Neural cell (in vitro differentiated cells): ENCODE measurements around the gene MYO5C. TPM values are rescaled to one million over a fixed set of nuclear protein-coding genes. Genes with fewer than 3 reads are reported as not detected.

Experiments used
- H2AFZ ChIP-seq: fragments of 200-600, 300-800 bp; sonication (generic), shearing (Covaris generic); 2 replicates; pipeline ENCODE4 v1.6.0; 2014; ENCODE audit warnings: low read depth, mild to moderate bottlenecking, antibody characterized with exemption, low read length, moderate library complexity
- H3F3A ChIP-seq: fragments of 200-600 bp; shearing (Covaris generic); 2 replicates; pipeline ENCODE4 v1.6.1; 2016; ENCODE audit warnings: mild to moderate bottlenecking, moderate library complexity, mixed read lengths, antibody characterized with exemption, low read length; ENCODE audit not compliant: insufficient read depth, poor library complexity, severe bottlenecking
- H3K27ac ChIP-seq: fragments of 200-600, 300-800 bp; sonication (generic), shearing (Covaris generic); 2 replicates; pipeline ENCODE4 v1.5.1; 2014; ENCODE audit warnings: mild to moderate bottlenecking, low read length, moderate library complexity
- H3K27me3 ChIP-seq: fragments of 300-800, 200-600 bp; sonication (generic), shearing (Covaris generic); 2 replicates; pipeline ENCODE4 v1.6.0; 2014; ENCODE audit warnings: mild to moderate bottlenecking, low read depth, low read length, moderate library complexity; ENCODE audit not compliant: insufficient read depth
- H3K36me3 ChIP-seq: fragments of 300-800, 200-600 bp; sonication (generic), shearing (Covaris generic); 2 replicates; pipeline ENCODE4 v1.5.1; 2014; ENCODE audit warnings: mild to moderate bottlenecking, antibody characterized with exemption, low read length, moderate library complexity; ENCODE audit not compliant: insufficient read depth
- H3K4me2 ChIP-seq: fragments of 300-800, 200-600 bp; sonication (generic), shearing (Covaris generic); 2 replicates; pipeline ENCODE4 v1.6.0; 2014; ENCODE audit warnings: mild to moderate bottlenecking, low read length
- H3K4me3 ChIP-seq: fragments of 300-800, 200-600 bp; sonication (generic), shearing (Covaris generic); 2 replicates; pipeline ENCODE4 v1.5.1; 2014; ENCODE audit warnings: mild to moderate bottlenecking, low read length, moderate library complexity
- H3K79me2 ChIP-seq: fragments of 200-600 bp; shearing (Covaris generic); replicated peaks from 2 replicates; pipeline ENCODE4 v1.6.0; 2014; ENCODE audit warnings: mild to moderate bottlenecking, low read length, moderate library complexity; ENCODE audit not compliant: insufficient read depth
- H3K9ac ChIP-seq: fragments of 300-800, 200-600 bp; sonication (generic), shearing (Covaris generic); 2 replicates; pipeline ENCODE4 v1.6.1; 2016; ENCODE audit warnings: mild to moderate bottlenecking, low read length, mixed read lengths
- H3K9me2 ChIP-seq: fragments of 200-600 bp; shearing (Covaris generic); 2 replicates; pipeline ENCODE4 v1.6.1; 2016; ENCODE audit warnings: mild to moderate bottlenecking, low read length, mixed read lengths; ENCODE audit not compliant: insufficient read depth
- H3K9me3 ChIP-seq: fragments of 200-600, 300-800 bp; sonication (generic), shearing (Covaris generic); 2 replicates; pipeline ENCODE4 v1.6.1; 2016; ENCODE audit warnings: mild to moderate bottlenecking, mixed run types, low read length, moderate library complexity, mixed read lengths
- H4K20me1 ChIP-seq: fragments of 200-600 bp; shearing (Covaris generic); 2 replicates; pipeline ENCODE4 v1.6.1; 2016; ENCODE audit warnings: mild to moderate bottlenecking, mixed run types; ENCODE audit not compliant: insufficient read depth
- CTCF ChIP-seq: fragments of 450-650 bp; IDR thresholded peaks from 2 replicates; pipeline ENCODE4 v1.5.1; 2014; ENCODE audit warnings: antibody characterized with exemption, mild to moderate bottlenecking, moderate library complexity; ENCODE audit not compliant: poor library complexity, severe bottlenecking
- EP300 ChIP-seq: fragments of 450-650 bp; conservative IDR thresholded peaks from 2 replicates; pipeline ENCODE4 v1.6.1; 2014; ENCODE audit warnings: antibody characterized with exemption, mild to moderate bottlenecking, moderate library complexity; ENCODE audit not compliant: poor library complexity, severe bottlenecking
- EZH2 ChIP-seq: fragments of 200-600, 300-800 bp; shearing (Covaris generic), sonication (generic); IDR thresholded peaks from 2 replicates; pipeline ENCODE4 v1.6.1; 2014; ENCODE audit warnings: antibody characterized with exemption, low read length, borderline replicate concordance, mild to moderate bottlenecking; ENCODE audit not compliant: insufficient read depth, poor library complexity, severe bottlenecking
- MXI1 ChIP-seq: fragments of 450-650 bp; conservative IDR thresholded peaks from 2 replicates; pipeline ENCODE4 v1.6.1; 2014; ENCODE audit warnings: antibody characterized with exemption, mild to moderate bottlenecking; ENCODE audit not compliant: poor library complexity, severe bottlenecking
- POLR2AphosphoS5 ChIP-seq: IDR thresholded peaks from 2 replicates; pipeline ENCODE4 v1.6.1; 2012
- RAD21 ChIP-seq: fragments of 450-650 bp; conservative IDR thresholded peaks from 2 replicates; pipeline ENCODE4 v1.6.1; 2014; ENCODE audit warnings: antibody characterized with exemption, mild to moderate bottlenecking, moderate library complexity
- SMC3 ChIP-seq: fragments of 450-650 bp; conservative IDR thresholded peaks from 2 replicates; pipeline ENCODE4 v1.6.1; 2014; ENCODE audit warnings: antibody characterized with exemption, mild to moderate bottlenecking, moderate library complexity; ENCODE audit not compliant: poor library complexity
- TAF1 ChIP-seq: IDR thresholded peaks from 2 replicates; pipeline ENCODE4 v1.6.1; 2012; ENCODE audit warnings: low read depth
- polyA plus RNA-seq: library from polyadenylated mRNA; depleted of rRNA; stranded (reverse); fragments of >200 nt; gene quantifications from 2 replicates; pipeline ENCODE4 v1.2.3, GENCODE V29; 2014
- TF ChIP-seq, protein P1 (sequence below): IDR thresholded peaks from 2 replicates; pipeline ENCODE4 v1.6.1; 2012; ENCODE audit warnings: borderline replicate concordance

Gene MYO5C
- polyA plus RNA-seq, 1 donor from 2014 or later, result 0.77 TPM

DNA sequence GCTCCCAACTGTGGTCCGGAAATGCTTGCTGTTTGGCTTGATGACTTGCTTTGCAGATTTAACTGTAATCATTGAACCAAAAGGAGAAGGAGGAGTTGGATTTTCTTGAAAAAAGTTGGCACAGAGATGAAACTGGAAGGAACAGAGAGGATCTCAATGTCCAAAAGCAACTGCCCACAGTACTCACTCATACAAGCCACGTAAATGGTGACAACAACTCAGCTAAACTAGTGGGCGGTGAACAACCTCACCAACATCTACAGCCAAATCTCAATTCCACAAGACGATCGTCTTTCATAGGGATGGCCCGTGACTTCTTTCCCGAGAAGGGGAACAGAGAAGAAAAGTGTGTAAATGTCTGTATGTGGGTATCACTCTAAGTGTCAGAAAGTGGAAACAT is 48.1 kb downstream of the MYO5C start:
- Histone ChIP-seq H3K9ac (no peak overlapping the region), H3K4me2 (no peak overlapping the region), H3K4me3 (no peak overlapping the region), H4K20me1 (no peaks in the 10 kb centered on the region), H3K79me2 (no peaks in the 10 kb centered on the region), H3F3A (no peaks in the 10 kb centered on the region), H3K9me3 (no peaks in the 10 kb centered on the region), H3K36me3 (no peaks in the 10 kb centered on the region), H3K27me3 (no peaks in the 10 kb centered on the region), H2AFZ (no peak overlapping the region), H3K27ac (no peak overlapping the region), H3K9me2 (no peaks in the 10 kb centered on the region)
- TF ChIP-seq TAF1, result no peak
- TF ChIP-seq EP300, result no peak
- no peak for TF ChIP-seq SMC3
- TF ChIP-seq, protein P1, sequence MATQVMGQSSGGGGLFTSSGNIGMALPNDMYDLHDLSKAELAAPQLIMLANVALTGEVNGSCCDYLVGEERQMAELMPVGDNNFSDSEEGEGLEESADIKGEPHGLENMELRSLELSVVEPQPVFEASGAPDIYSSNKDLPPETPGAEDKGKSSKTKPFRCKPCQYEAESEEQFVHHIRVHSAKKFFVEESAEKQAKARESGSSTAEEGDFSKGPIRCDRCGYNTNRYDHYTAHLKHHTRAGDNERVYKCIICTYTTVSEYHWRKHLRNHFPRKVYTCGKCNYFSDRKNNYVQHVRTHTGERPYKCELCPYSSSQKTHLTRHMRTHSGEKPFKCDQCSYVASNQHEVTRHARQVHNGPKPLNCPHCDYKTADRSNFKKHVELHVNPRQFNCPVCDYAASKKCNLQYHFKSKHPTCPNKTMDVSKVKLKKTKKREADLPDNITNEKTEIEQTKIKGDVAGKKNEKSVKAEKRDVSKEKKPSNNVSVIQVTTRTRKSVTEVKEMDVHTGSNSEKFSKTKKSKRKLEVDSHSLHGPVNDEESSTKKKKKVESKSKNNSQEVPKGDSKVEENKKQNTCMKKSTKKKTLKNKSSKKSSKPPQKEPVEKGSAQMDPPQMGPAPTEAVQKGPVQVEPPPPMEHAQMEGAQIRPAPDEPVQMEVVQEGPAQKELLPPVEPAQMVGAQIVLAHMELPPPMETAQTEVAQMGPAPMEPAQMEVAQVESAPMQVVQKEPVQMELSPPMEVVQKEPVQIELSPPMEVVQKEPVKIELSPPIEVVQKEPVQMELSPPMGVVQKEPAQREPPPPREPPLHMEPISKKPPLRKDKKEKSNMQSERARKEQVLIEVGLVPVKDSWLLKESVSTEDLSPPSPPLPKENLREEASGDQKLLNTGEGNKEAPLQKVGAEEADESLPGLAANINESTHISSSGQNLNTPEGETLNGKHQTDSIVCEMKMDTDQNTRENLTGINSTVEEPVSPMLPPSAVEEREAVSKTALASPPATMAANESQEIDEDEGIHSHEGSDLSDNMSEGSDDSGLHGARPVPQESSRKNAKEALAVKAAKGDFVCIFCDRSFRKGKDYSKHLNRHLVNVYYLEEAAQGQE, result no peak
- TF ChIP-seq EZH2, result no peak
- TF ChIP-seq CTCF, result no peak

DNA sequence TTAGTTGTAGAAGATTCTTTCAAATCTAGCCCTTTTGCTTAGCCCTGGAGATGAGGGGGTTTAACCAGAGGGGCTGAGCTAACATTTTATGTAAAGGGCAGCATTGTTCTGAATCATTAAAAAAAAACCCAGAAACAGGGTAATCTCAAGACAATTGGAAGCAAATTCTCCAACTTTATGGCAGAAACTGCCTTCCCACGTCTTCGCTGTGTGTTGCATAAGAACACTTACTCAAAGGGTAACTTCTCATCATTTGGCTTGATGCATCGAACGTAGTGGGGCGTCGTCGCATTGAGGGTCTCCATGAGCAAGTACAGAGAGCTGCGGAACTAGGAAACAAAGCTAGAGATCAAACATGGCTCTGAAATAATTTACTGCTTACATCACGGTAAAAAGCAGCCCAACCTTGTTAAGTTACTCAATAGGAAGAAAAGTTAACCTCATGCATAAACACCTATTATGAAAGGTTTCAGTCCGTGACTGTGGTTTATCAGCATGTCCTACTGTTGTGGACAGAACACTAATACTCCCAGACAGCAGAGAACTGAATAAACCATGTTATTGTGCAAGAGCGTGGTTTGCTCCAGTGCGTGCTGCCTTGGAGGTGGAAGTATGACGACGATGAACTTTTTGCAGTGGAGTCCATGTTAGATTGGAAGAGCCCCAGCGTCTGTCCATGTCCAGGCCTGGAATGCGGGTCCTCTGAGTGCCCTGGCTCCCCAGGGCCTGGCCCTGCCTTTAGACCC is 48.7 kb downstream of the MYO5C start:
- Histone ChIP-seq H3K27ac (no peak overlapping the region), H3K4me3 (no peak overlapping the region), H3K79me2 (no peaks in the 10 kb centered on the region), H3K27me3 (no peaks in the 10 kb centered on the region), H4K20me1 (no peaks in the 10 kb centered on the region), H3K9me3 (no peaks in the 10 kb centered on the region), H3K4me2 (no peak overlapping the region), H2AFZ (no peak overlapping the region), H3K9me2 (no peaks in the 10 kb centered on the region), H3F3A (no peaks in the 10 kb centered on the region), H3K9ac (no peak overlapping the region), H3K36me3 (no peaks in the 10 kb centered on the region)
- TF ChIP-seq RAD21 (no peak), EP300 (no peak), EZH2 (no peak), SMC3 (no peak), MXI1 (no peak), POLR2AphosphoS5 (no peak), TAF1 (no peak), CTCF (no peak)
- TF ChIP-seq, protein P1, result no peak
